ENCODE results near the gene FGF18. TPM values are rescaled to one million over a fixed set of nuclear protein-coding genes. Genes with fewer than 3 reads are reported as not detected.

Gene FGF18
- total and polyA plus RNA-seq, 3 donors from 2014 or later, result 0.68 to 1.6 (median 0.79) TPM

- WGBS, 2 donors, result 100% methylated on average over 1 of the region's 1 CpG
- TF ChIP-seq CTCF (IDR thresholded peaks at IDR 0.05) (no peak), POLR2A (IDR thresholded peaks at IDR 0.05) (no peak)
These were observed 57.3 kb downstream of the FGF18 start for GRCh38 chr5:171476701-171477100.

DNA sequence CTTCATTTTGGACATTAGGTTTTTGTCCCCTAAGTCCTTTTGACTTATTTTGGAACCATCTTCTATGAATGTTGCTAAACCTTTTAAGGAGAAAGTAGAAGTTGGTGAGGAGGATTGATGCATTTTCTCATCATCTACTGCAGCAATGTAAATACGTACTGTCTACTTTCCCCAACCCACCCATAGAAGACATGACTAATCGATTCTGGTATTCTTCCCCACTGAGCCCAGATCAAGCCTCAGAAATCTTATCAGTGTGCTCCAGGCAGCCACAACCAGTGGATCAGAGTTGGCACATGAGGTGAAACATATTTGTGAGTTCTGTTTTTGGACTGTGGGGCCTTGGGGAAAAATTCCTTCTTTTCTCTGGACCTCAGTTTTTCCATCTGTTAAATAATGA is 57.7 kb downstream of the FGF18 start:
- H3K27ac ChIP-seq, result no peak overlapping the region
- no peak for DNase-seq
- H3K4me1 ChIP-seq, result no peaks in the 10 kb centered on the region
- no peak for TF ChIP-seq CTCF (IDR thresholded peaks at IDR 0.05)
- no peak for TF ChIP-seq POLR2A (IDR thresholded peaks at IDR 0.05)
- no peaks in the 10 kb centered on the region for H3K36me3 ChIP-seq (ENCODE audit: low read depth, missing control alignments)
- intact Hi-C loops (cut with DNase I; ENCODE audit: low total_unique reads), result no loop called here
- no peaks in the 10 kb centered on the region for H3K27me3 ChIP-seq
- 78 to 89% methylated on average over 2 of the region's 2 CpGs for WGBS, 2 donors
- H3K4me3 ChIP-seq, result no peak overlapping the region
- H3K9me3 ChIP-seq, result no peaks in the 10 kb centered on the region

More at GRCh38 chr5:171476701-171477100, 57.3 kb downstream of the FGF18 start:
- H3K4me1 ChIP-seq, result no peaks in the 10 kb centered on the region
- H3K27me3 ChIP-seq, result no peaks in the 10 kb centered on the region
- no peak overlapping the region for H3K27ac ChIP-seq
- no peak for DNase-seq
- H3K9me3 ChIP-seq, result no peaks in the 10 kb centered on the region
- H3K36me3 ChIP-seq (ENCODE audit: low read depth, missing control alignments), result no peaks in the 10 kb centered on the region
- intact Hi-C loops (cut with DNase I; ENCODE audit: low total_unique reads), result no loop called here
- no peak overlapping the region for H3K4me3 ChIP-seq

GRCh38 chr5:171477666-171478065 is 58.2 kb downstream of the FGF18 start:
- Histone ChIP-seq H3K27ac (no peak overlapping the region), H3K4me3 (no peak overlapping the region), H3K27me3 (no peaks in the 10 kb centered on the region), H3K4me1 (no peaks in the 10 kb centered on the region), H3K9me3 (no peaks in the 10 kb centered on the region), H3K36me3 (ENCODE audit: low read depth, missing control alignments) (no peaks in the 10 kb centered on the region)
- DNase-seq, result no peak
- TF ChIP-seq CTCF (IDR thresholded peaks at IDR 0.05) (no peak), POLR2A (IDR thresholded peaks at IDR 0.05) (no peak)
- 91 to 94% methylated on average over 3 of the region's 3 CpGs for WGBS, 2 donors
- intact Hi-C loops (cut with DNase I; ENCODE audit: low total_unique reads), result no loop called here

- Histone ChIP-seq H3K27me3 (no peaks in the 10 kb centered on the region), H3K4me1 (no peaks in the 10 kb centered on the region), H3K27ac (no peak overlapping the region), H3K36me3 (ENCODE audit: low read depth, missing control alignments) (no peaks in the 10 kb centered on the region), H3K9me3 (no peaks in the 10 kb centered on the region), H3K4me3 (no peak overlapping the region)
- intact Hi-C loops (cut with DNase I; ENCODE audit: low total_unique reads), result no loop called here
- TF ChIP-seq CTCF (IDR thresholded peaks at IDR 0.05) (no peak), POLR2A (IDR thresholded peaks at IDR 0.05) (no peak)
- DNase-seq, result no peak
- 74 to 85% methylated on average over 4 of the region's 4 CpGs for WGBS, 2 donors
These were observed 59.7 kb downstream of the FGF18 start for GRCh38 chr5:171478946-171479775.

GRCh38 chr5:171479776-171480125 is 60.3 kb downstream of the FGF18 start:
- H3K27me3 ChIP-seq, result no peaks in the 10 kb centered on the region
- no peaks in the 10 kb centered on the region for H3K4me1 ChIP-seq
- H3K36me3 ChIP-seq (ENCODE audit: low read depth, missing control alignments), result no peaks in the 10 kb centered on the region
- no peak overlapping the region for H3K4me3 ChIP-seq
- no peak for DNase-seq
- intact Hi-C loops (cut with DNase I; ENCODE audit: low total_unique reads), result no loop called here
- 70 to 88% methylated on average over 1 of the region's 1 CpG for WGBS, 2 donors
- H3K9me3 ChIP-seq, result no peaks in the 10 kb centered on the region
- no peak overlapping the region for H3K27ac ChIP-seq
- TF ChIP-seq POLR2A (IDR thresholded peaks at IDR 0.05) (no peak), CTCF (IDR thresholded peaks at IDR 0.05) (no peak)
